HEK293T (cell line): Measurements from ENCODE around the gene EZR.

Source experiments
- CTCF ChIA-PET: fragments of 350-600 bp; formaldehyde crosslinking; extraction: SDS; loops from one replicate; lab custom pipeline; 2021; ENCODE audit warnings: antibody characterized with exemption, inconsistent platforms; lab: Yijun Ruan, JAX
- POLR2A ChIA-PET: fragments of 350-600 bp; formaldehyde crosslinking; extraction: SDS; loops from one replicate; lab custom pipeline; 2020; ENCODE audit warnings: antibody characterized with exemption, inconsistent platforms; lab: Yijun Ruan, JAX
- DNase-seq: peaks from one replicate; pipeline ENCODE4 v3.0.0; 2012; ENCODE audit warnings: mixed read lengths; ENCODE audit errors: extremely low spot score
- ARNT ChIP-seq: fragments of 450-650 bp; IDR thresholded peaks from 2 replicates; pipeline ENCODE4 v1.6.1; 2017; ENCODE audit warnings: mild to moderate bottlenecking
- BHLHE40 ChIP-seq: fragments of 450-650 bp; IDR thresholded peaks from 2 replicates; pipeline ENCODE4 v1.6.1; 2016; ENCODE audit warnings: mild to moderate bottlenecking, moderate library complexity, borderline replicate concordance
- CTBP1 ChIP-seq: fragments of 450-650 bp; IDR thresholded peaks from 2 replicates; pipeline ENCODE4 v1.6.1; 2016; ENCODE audit warnings: borderline replicate concordance
- ELF4 ChIP-seq: fragments of 450-650 bp; IDR thresholded peaks from 2 replicates; pipeline ENCODE4 v1.6.1; 2017; ENCODE audit warnings: antibody characterized with exemption
- FOXA1 ChIP-seq: fragments of 450-650 bp; IDR thresholded peaks from 2 replicates; pipeline ENCODE4 v1.6.1; 2016; ENCODE audit warnings: mild to moderate bottlenecking
- FOXK2 ChIP-seq: fragments of 450-650 bp; IDR thresholded peaks from 2 replicates; pipeline ENCODE4 v1.6.1; 2016; ENCODE audit warnings: mild to moderate bottlenecking
- FOXM1 ChIP-seq: fragments of 450-650 bp; IDR thresholded peaks from 2 replicates; pipeline ENCODE4 v1.6.1; 2017; ENCODE audit warnings: mild to moderate bottlenecking, borderline replicate concordance
- HDGF ChIP-seq: fragments of 450-650 bp; IDR thresholded peaks from 2 replicates; pipeline ENCODE4 v1.6.1; 2017; ENCODE audit warnings: antibody characterized with exemption, borderline replicate concordance
- L3MBTL2 ChIP-seq: fragments of 450-650 bp; conservative IDR thresholded peaks from 2 replicates; pipeline ENCODE4 v1.6.1; 2016; ENCODE audit warnings: mild to moderate bottlenecking
- LEF1 ChIP-seq: fragments of 450-650 bp; IDR thresholded peaks from 2 replicates; pipeline ENCODE4 v1.6.1; 2017; ENCODE audit warnings: mild to moderate bottlenecking, borderline replicate concordance
- NFRKB ChIP-seq: fragments of 450-650 bp; IDR thresholded peaks from 2 replicates; pipeline ENCODE4 v1.6.1; 2016; ENCODE audit warnings: mild to moderate bottlenecking, moderate library complexity
- PKNOX1 ChIP-seq: fragments of 450-650 bp; IDR thresholded peaks from 2 replicates; pipeline ENCODE4 v1.6.1; 2016
- SP1 ChIP-seq: fragments of 450-650 bp; IDR thresholded peaks from 2 replicates; pipeline ENCODE4 v1.6.1; 2017
- SUZ12 ChIP-seq: fragments of 450-650 bp; IDR thresholded peaks from 2 replicates; pipeline ENCODE4 v1.6.1; 2016; ENCODE audit warnings: mild to moderate bottlenecking
- TARDBP ChIP-seq: fragments of 450-650 bp; IDR thresholded peaks from 2 replicates; pipeline ENCODE4 v1.6.1; 2016
- ZNF384 ChIP-seq: fragments of 450-650 bp; IDR thresholded peaks from 2 replicates; pipeline ENCODE4 v1.6.1; 2016

EZR gene

DNA sequence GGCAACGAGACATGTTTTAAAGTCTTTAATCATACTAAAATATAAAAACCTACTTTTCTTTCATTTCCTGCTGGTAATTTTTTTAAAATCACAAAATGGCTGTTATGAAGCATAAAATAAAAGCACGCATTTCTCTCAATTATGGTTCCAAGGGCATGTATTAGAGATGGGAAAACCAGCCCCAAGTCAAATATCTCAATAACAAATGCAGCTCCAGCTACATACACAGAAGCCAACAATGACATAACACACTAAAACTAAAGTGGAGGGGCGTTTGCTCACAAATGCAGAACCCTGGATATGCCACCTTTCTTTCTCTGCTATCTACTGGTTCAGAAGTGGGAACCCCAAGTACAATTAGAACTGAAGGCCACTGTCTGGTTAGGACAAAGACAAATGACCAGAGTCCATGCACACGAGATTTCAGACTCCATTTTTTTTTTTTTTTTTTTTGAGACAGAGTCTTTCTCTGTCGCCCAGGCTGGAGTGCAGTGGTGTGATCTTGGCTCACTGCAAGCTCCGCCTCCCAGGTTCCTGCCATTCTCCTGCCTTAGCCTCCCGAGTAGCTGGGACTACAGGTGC lies 27.8 kb downstream of the EZR start:
- no peak for TF ChIP-seq L3MBTL2
- TF ChIP-seq CTBP1: no peak
- TF ChIP-seq FOXK2: no peak
- TF ChIP-seq HDGF: no peak
- no peak for TF ChIP-seq FOXA1
- no peak for TF ChIP-seq ARNT
- no peak for TF ChIP-seq ZNF384
- no peak for TF ChIP-seq TARDBP
- TF ChIP-seq LEF1: no peak
- no peak for TF ChIP-seq SP1
- TF ChIP-seq BHLHE40: no peak
- POLR2A ChIA-PET: no interaction called here
- CTCF ChIA-PET: interaction anchor here (0.6 kb wide), 1 partner anchor 48 kb away, joined by 3 read pairs; no protein-coding TSS in a partner anchor

DNA sequence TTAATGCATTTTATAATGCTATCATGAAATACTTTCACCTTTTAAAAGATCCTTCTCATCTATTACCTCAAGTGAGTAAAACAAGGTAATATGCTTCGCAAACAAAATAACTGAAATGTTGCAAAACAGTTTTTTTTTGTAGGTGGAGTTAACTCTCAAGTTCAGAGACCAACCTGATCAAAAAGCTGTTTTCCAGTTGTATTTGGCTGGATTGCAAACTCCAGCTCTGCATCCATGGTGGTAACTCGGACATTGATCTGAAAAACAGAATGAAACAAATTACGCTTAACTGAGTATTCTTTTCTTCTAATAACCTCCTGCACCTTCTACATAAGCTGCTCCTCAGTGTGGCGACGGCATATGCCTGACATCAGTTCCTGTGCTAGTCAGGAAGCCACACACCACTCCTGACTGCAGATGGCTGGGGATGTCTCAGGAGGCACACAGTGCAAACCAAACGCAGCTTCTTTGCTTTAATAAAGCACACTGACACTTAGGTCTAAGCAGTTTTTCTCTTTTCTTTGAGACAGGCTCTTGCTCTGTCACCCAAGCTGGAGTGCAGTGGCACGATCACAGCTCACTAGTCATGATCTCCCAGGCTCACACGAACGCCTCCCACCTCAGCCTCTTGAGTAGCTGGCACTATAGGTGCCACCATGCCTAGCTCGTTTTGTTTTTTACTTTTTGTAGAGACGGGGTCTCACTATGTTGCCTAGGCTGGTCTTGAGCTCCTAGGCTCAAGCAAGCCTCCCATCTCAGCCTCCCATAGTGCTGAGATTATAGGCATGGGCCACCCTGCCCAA lies 29.9 kb downstream of the EZR start:
- CTCF ChIA-PET: interaction anchor here (0.6 kb wide), 1 partner anchor 74 kb away, joined by 3 read pairs; no protein-coding TSS in a partner anchor

More for the DNA sequence above, 27.8 kb downstream of the EZR start:
- no peak for DNase-seq

DNA sequence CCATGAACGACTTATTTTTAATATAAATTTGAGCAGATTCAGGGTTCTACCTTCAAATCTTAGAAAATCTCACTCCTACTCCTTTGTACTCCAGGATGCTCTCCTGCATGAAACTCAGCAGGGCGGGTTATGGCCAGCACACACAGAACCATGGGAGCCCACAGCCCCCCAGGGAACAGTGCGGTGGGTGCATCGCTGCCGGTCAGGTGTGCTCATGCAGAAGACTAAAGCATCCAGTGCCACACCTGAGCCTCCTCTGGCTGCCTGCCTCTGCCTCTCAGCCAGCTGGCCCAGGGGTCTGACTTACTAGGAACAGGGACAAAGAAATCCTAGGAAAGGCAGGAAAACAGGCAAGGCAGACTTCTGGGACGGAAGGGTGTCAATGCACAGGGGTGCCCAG lies 31.8 kb downstream of the EZR start:
- DNase-seq: no peak
- TF ChIP-seq ARNT (no peak), FOXM1 (no peak), SUZ12 (no peak), ELF4 (no peak), TARDBP (no peak), L3MBTL2 (no peak), BHLHE40 (no peak)
- POLR2A ChIA-PET: no interaction called here
- CTCF ChIA-PET: no interaction called here

More for the DNA sequence above, 29.9 kb downstream of the EZR start:
- no peak for TF ChIP-seq BHLHE40
- TF ChIP-seq L3MBTL2: no peak
- no peak for TF ChIP-seq FOXK2
- no peak for TF ChIP-seq ZNF384
- TF ChIP-seq CTBP1: no peak
- TF ChIP-seq SP1: no peak
- no peak for TF ChIP-seq NFRKB
- no peak for TF ChIP-seq ARNT
- no peak for TF ChIP-seq SUZ12
- TF ChIP-seq ELF4: no peak
- POLR2A ChIA-PET: no interaction called here
- DNase-seq: no peak

GRCh38 chr6:158786645-158787304 lies 32.4 kb downstream of the EZR start:
- no peak for DNase-seq
- CTCF ChIA-PET: interaction anchor here (1.9 kb wide), 1 partner anchor 68 kb away, joined by 4 read pairs; no protein-coding TSS in a partner anchor
- POLR2A ChIA-PET: no interaction called here
- TF ChIP-seq FOXM1: no peak
- no peak for TF ChIP-seq TARDBP
- no peak for TF ChIP-seq L3MBTL2

- no peak for TF ChIP-seq SUZ12
- no peak for TF ChIP-seq ARNT
- TF ChIP-seq SP1: no peak
- no peak for TF ChIP-seq ZNF384
- no peak for TF ChIP-seq FOXK2
- no peak for TF ChIP-seq PKNOX1
- TF ChIP-seq BHLHE40: no peak
- TF ChIP-seq NFRKB: no peak
- TF ChIP-seq HDGF: no peak
- TF ChIP-seq CTBP1: no peak
- TF ChIP-seq LEF1: no peak
- no peak for TF ChIP-seq ELF4
- no peak for TF ChIP-seq L3MBTL2
- no peak for TF ChIP-seq FOXM1
- TF ChIP-seq TARDBP: no peak
- no peak for TF ChIP-seq FOXA1
- CTCF ChIA-PET: interaction anchor here (0.5 to 1.9 kb wide), 2 partner anchors 66 to 94 kb away, joined by 3 to 4 read pairs; no protein-coding TSS in a partner anchor
- no peak for DNase-seq
- POLR2A ChIA-PET: no interaction called here
Measured at GRCh38 chr6:158785036-158785435, 34.1 kb downstream of the EZR start.

DNA sequence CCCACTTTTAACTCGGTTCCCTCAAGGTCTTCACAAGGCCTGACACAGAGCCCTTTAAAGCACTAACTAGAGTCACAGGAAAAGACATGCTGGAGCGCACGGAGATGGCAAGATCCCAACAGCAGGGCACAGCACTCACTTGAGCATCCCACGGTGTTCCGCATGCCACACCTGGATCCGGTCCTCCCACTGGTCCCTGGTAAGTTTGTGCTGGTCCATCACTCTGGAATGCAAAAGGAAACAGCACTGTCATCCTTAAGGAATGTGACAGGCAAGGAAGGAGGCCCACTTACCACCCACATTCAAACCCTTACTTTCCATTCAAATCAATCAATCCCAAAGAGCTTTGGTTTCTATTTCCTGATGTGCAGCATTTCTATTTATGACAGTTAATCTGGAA lies 34.7 kb downstream of the EZR start:
- POLR2A ChIA-PET: no interaction called here

More for the DNA sequence above, 34.7 kb downstream of the EZR start:
- CTCF ChIA-PET: interaction anchor here (0.5 kb wide), 1 partner anchor 93 kb away, joined by 3 read pairs; no protein-coding TSS in a partner anchor
- DNase-seq: no peak
- TF ChIP-seq ELF4 (no peak), NFRKB (no peak), FOXM1 (no peak), CTBP1 (no peak), FOXA1 (no peak), SP1 (no peak), SUZ12 (no peak), FOXK2 (no peak)
